Keratinocyte (primary cell): ENCODE results near the gene FREM1.

Experiments used
- EZH2 ChIP-seq: IDR thresholded peaks from one replicate; pipeline ENCODE4 v1.6.1; 2012; ENCODE audit warnings: inconsistent platforms, mild to moderate bottlenecking, low read length, moderate library complexity
- TF ChIP-seq, protein P1 (sequence below), 3 experiments: IDR thresholded peaks in 1 of 3; conservative IDR thresholded peaks in 1 of 3; optimal IDR thresholded peaks in 1 of 3; 2 replicates in 2 of 3; 3 replicates in 1 of 3; pipeline versions ENCODE3 to v1.5.1; 2011; ENCODE audit warnings: low read length in 3 of 3, mild to moderate bottlenecking in 3 of 3, moderate library complexity in 2 of 3, control low read depth in 1 of 3, inconsistent platforms in 1 of 3; ENCODE audit not compliant: insufficient read depth in 2 of 3; ENCODE audit errors: extremely low read depth in 1 of 3

DNA sequence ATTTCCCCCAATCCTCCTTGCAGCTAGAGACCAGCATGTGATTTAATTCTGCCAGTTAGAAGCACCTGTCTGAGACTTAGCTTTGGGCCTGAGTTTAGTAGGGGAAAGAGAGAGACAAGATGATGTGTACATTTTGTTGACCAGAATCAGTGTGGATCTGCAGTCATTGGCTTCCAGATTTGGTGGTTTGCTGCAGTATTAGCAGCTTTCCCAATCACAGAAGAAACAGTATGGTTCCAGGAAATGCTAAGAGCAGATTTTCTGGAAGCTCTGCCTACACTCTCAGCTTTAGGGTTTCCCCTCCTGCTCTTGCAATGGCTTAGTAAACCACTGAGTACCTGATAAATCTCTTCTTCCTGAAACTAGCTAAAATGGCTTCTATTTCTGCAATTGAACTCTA, 48.8 kb upstream of the FREM1 start:
- TF ChIP-seq, protein P1, sequence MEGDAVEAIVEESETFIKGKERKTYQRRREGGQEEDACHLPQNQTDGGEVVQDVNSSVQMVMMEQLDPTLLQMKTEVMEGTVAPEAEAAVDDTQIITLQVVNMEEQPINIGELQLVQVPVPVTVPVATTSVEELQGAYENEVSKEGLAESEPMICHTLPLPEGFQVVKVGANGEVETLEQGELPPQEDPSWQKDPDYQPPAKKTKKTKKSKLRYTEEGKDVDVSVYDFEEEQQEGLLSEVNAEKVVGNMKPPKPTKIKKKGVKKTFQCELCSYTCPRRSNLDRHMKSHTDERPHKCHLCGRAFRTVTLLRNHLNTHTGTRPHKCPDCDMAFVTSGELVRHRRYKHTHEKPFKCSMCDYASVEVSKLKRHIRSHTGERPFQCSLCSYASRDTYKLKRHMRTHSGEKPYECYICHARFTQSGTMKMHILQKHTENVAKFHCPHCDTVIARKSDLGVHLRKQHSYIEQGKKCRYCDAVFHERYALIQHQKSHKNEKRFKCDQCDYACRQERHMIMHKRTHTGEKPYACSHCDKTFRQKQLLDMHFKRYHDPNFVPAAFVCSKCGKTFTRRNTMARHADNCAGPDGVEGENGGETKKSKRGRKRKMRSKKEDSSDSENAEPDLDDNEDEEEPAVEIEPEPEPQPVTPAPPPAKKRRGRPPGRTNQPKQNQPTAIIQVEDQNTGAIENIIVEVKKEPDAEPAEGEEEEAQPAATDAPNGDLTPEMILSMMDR (optimal IDR thresholded peaks at IDR 0.05 in 1 of 3, IDR thresholded peaks at IDR 0.05 in 1 of 3, conservative IDR thresholded peaks at IDR 0.05 in 1 of 3; ENCODE audit: extremely low read depth in 1 of 3, insufficient read depth in 2 of 3, low read length in 3 of 3), result no peak
- no peak for TF ChIP-seq EZH2
